SK-N-SH (cell line): ENCODE measurements around the gene BIN2. TPM values are rescaled to one million over a fixed set of nuclear protein-coding genes. Genes with fewer than 3 reads are reported as not detected.

Experiments
- CTCF ChIA-PET: fragments of 300-600, 350-600 bp; formaldehyde crosslinking; extraction: SDS; loops from one replicate; lab custom pipeline; 2021; lab: Yijun Ruan, JAX
- POLR2A ChIA-PET: fragments of 350-600 bp; sonication (Branson Sonifier 250); formaldehyde crosslinking; extraction: SDS; loops from one replicate; lab custom pipeline; 2020; ENCODE audit warnings: antibody characterized with exemption, inconsistent platforms; lab: Yijun Ruan, JAX
- DNase-seq: peaks from one replicate; pipeline ENCODE4 v3.0.0; 2012
- H2AFZ ChIP-seq: fragments of 200-600 bp; sonication (generic); 2 replicates; pipeline ENCODE4 v1.8.1; 2016; ENCODE audit warnings: antibody characterized with exemption, mild to moderate bottlenecking, low read depth
- H3F3A ChIP-seq: fragments of 200-600 bp; sonication (generic); replicated peaks from 2 replicates; pipeline ENCODE3; 2016; ENCODE audit warnings: antibody characterized with exemption, mild to moderate bottlenecking; ENCODE audit not compliant: insufficient read depth
- H3K27ac ChIP-seq, 2 experiments: fragments of 200-500 bp in 1 of 2; fragments of 200-600 bp in 1 of 2; sonication (Bioruptor generic) in 1 of 2; sonication (generic), shearing (Covaris generic) in 1 of 2; 2 replicates each; pipeline versions ENCODE4 v1.5.1 to v1.6.1; 2014 to 2016; ENCODE audit warnings: low read depth in 2 of 2, inconsistent platforms in 1 of 2, low read length in 1 of 2, mild to moderate bottlenecking in 1 of 2, mixed read lengths in 1 of 2
- H3K27me3 ChIP-seq: fragments of 200-600 bp; sonication (generic), shearing (Covaris generic); 2 replicates; pipeline ENCODE4 v1.6.1; 2016; ENCODE audit warnings: mixed run types; ENCODE audit not compliant: insufficient read depth
- H3K36me3 ChIP-seq, 2 experiments: fragments of 200-500 bp in 1 of 2; fragments of 200-600 bp in 1 of 2; sonication (Bioruptor generic) in 1 of 2; sonication (generic) in 1 of 2; replicated peaks in 1 of 2; 2 replicates each; pipeline versions ENCODE3 to v1.5.1; 2014 to 2016; ENCODE audit warnings: low read length in 1 of 2, mild to moderate bottlenecking in 1 of 2; ENCODE audit not compliant: insufficient read depth in 2 of 2, control insufficient read depth in 1 of 2
- H3K4me1 ChIP-seq, 2 experiments: fragments of 200-500 bp in 1 of 2; fragments of 200-600 bp in 1 of 2; sonication (Bioruptor generic) in 1 of 2; sonication (generic), shearing (Covaris generic) in 1 of 2; 2 replicates each; pipeline versions ENCODE4 v1.5.1 to v1.6.1; 2014 to 2016; ENCODE audit warnings: low read depth in 1 of 2, low read length in 1 of 2, mixed run types in 1 of 2; ENCODE audit not compliant: insufficient read depth in 2 of 2, control insufficient read depth in 1 of 2
- H3K4me2 ChIP-seq: fragments of 200-600 bp; sonication (generic), shearing (Covaris generic); 2 replicates; pipeline ENCODE4 v1.6.1; 2017; ENCODE audit warnings: mixed run types
- H3K4me3 ChIP-seq, 2 experiments: fragments of 200-500 bp in 1 of 2; fragments of 200-600 bp in 1 of 2; sonication (Bioruptor generic) in 1 of 2; sonication (generic), shearing (Covaris generic) in 1 of 2; 2 replicates each; pipeline versions ENCODE4 v1.5.1 to v1.8.1; 2014 to 2016; ENCODE audit warnings: low read depth in 2 of 2, inconsistent platforms in 1 of 2, low read length in 1 of 2, mild to moderate bottlenecking in 1 of 2, mixed read lengths in 1 of 2, moderate library complexity in 1 of 2
- H3K79me2 ChIP-seq: fragments of 200-600 bp; sonication (generic); 2 replicates; pipeline ENCODE4 v1.8.1; 2017; ENCODE audit warnings: mild to moderate bottlenecking; ENCODE audit not compliant: insufficient read depth
- H3K9ac ChIP-seq: fragments of 200-600 bp; sonication (generic); 2 replicates; pipeline ENCODE4 v1.6.1; 2017; ENCODE audit warnings: mixed run types
- H3K9me2 ChIP-seq: fragments of 200-600 bp; sonication (generic); 2 replicates; pipeline ENCODE4 v1.6.1; 2017; ENCODE audit warnings: mixed run types
- H3K9me3 ChIP-seq: fragments of 200-600 bp; sonication (generic); 2 replicates; pipeline ENCODE4 v1.6.1; 2017; ENCODE audit warnings: mixed run types, mild to moderate bottlenecking, moderate library complexity
- H4K20me1 ChIP-seq: fragments of 200-600 bp; sonication (generic); 2 replicates; pipeline ENCODE4 v1.6.1; 2017; ENCODE audit warnings: mild to moderate bottlenecking, mixed run types; ENCODE audit not compliant: insufficient read depth
- CHD2 ChIP-seq: fragments of 150-350 bp; IDR thresholded peaks from 2 replicates; pipeline ENCODE4 v1.6.1; 2018; ENCODE audit warnings: low read length; ENCODE audit not compliant: partially characterized antibody
- ELF1 ChIP-seq: IDR thresholded peaks from 2 replicates; pipeline ENCODE4 v1.4.0; 2012
- EZH2phosphoT487 ChIP-seq: fragments of 200-600 bp; sonication (generic); IDR thresholded peaks from 2 replicates; pipeline ENCODE4 v1.6.1; 2017; ENCODE audit warnings: low read depth, mixed run types, mild to moderate bottlenecking, antibody characterized with exemption, moderate library complexity, borderline replicate concordance
- FOSL2 ChIP-seq: IDR thresholded peaks from 2 replicates; pipeline ENCODE4 v1.4.0; 2012; ENCODE audit warnings: low read depth, mild to moderate bottlenecking, moderate library complexity, borderline replicate concordance
- FOXJ3 ChIP-seq: sonication (generic); formaldehyde crosslinking; IDR thresholded peaks from 2 replicates; pipeline ENCODE4 v1.5.1; 2020; ENCODE audit warnings: mild to moderate bottlenecking, missing genetic modification reagents
- JUND ChIP-seq: IDR thresholded peaks from 2 replicates; pipeline ENCODE4 v1.4.0; 2012
- MEF2A ChIP-seq: IDR thresholded peaks from 2 replicates; pipeline ENCODE4 v1.4.0; 2012; ENCODE audit warnings: low read depth, borderline replicate concordance
- MXI1 ChIP-seq: IDR thresholded peaks from 2 replicates; pipeline ENCODE4 v1.6.1; 2012; ENCODE audit warnings: mild to moderate bottlenecking, low read depth, low read length, improper control_type of control experiment
- NFIC ChIP-seq: IDR thresholded peaks from 2 replicates; pipeline ENCODE4 v1.4.0; 2012; ENCODE audit warnings: borderline replicate concordance
- RAD21 ChIP-seq: IDR thresholded peaks from 2 replicates; pipeline ENCODE4 v1.6.1; 2012; ENCODE audit warnings: mild to moderate bottlenecking, low read length
- RCOR1 ChIP-seq: fragments of 150-350 bp; IDR thresholded peaks from 2 replicates; pipeline ENCODE4 v1.6.1; 2017; ENCODE audit warnings: antibody characterized with exemption, low read length
- RXRA ChIP-seq: IDR thresholded peaks from 2 replicates; pipeline ENCODE4 v1.4.0; 2012; ENCODE audit warnings: low read depth, mild to moderate bottlenecking, borderline replicate concordance
- TEAD4 ChIP-seq: IDR thresholded peaks from 2 replicates; pipeline ENCODE4 v1.4.0; 2012; ENCODE audit warnings: mild to moderate bottlenecking, borderline replicate concordance; ENCODE audit not compliant: insufficient read depth
- USF1 ChIP-seq: IDR thresholded peaks from 2 replicates; pipeline ENCODE4 v1.4.0; 2012; ENCODE audit warnings: low read depth, borderline replicate concordance
- WGBS: methylation state at CpG from one replicate; pipeline ENCODE4 v1.1.6; 2017; ENCODE audit warnings: low lambda C conversion rate; 5-methylcytosine and 5-hydroxymethylcytosine counted together
- polyA plus RNA-seq, 3 experiments: library from polyadenylated mRNA; depleted of rRNA; stranded (reverse); fragments of >200 nt; gene quantifications; 2 replicates each; pipeline ENCODE4 v1.2.3, GENCODE V29; 2012
- TF ChIP-seq, protein P1 (sequence below): fragments of 150-350 bp; IDR thresholded peaks from 2 replicates; pipeline ENCODE4 v1.6.1; 2017; ENCODE audit warnings: antibody characterized with exemption, low read length, low read depth, borderline replicate concordance
- TF ChIP-seq, protein P2 (sequence below): fragments of 200-600 bp; sonication (generic); IDR thresholded peaks from 2 replicates; pipeline ENCODE4 v1.6.1; 2017; ENCODE audit warnings: antibody characterized with exemption, mild to moderate bottlenecking, moderate library complexity
- TF ChIP-seq, protein P3 (sequence below): IDR thresholded peaks from 2 replicates; pipeline ENCODE4; 2012

Gene BIN2
- polyA plus RNA-seq, 1 of the 3 experiments (the other 2 are of a cell fraction), result not detected

DNA sequence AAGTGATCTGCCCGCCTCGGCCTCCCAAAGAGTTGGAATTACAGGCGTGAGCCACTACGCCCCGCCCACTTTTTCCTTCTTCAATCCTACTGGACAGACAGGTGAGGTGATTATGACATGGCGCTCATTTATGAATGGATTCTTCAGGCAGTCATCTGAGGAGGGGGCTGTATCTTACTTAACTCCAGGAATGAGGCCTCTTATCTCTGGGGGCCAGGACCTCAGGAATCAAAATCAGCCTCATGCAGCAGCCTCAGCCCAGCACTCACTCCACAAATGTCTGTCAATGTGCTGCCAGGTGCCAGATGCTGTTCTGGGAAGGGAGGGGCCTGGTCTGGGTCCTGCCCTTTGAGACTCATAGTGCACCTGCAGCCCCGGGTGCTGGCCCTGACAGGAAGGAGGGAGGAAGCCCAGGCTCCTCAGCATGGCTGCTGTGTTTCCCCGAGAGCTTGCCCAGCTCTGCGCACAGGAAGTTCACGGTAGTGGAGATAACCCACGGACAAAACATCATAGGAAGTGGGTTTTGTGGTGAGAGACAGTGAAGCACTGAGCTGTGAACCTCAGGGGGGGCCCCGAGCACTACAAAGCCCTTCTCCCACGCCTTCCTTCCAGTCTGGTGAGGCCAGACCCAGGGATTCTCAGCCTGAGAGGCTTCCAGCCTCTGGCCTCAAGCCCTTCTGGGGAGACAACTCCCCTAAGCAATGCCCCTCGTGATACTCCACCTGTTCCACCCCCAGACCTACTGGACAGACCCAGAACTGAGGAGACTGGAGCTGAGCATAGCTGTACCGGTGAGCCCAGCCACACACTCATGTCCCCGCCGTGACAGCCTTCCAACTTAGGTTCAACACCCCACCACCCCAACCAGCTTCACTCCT, 44.9 kb upstream of the BIN2 start:
- POLR2A ChIA-PET, result no interaction called here
- Histone ChIP-seq H3K27ac (no peak overlapping the region; a peak in 1 of 4 replicates), H3K9me3 (no peaks in the 10 kb centered on the region)

GRCh38 chr12:51365276-51365675, 41.3 kb upstream of the BIN2 start:
- H3K27me3 ChIP-seq, result no peaks in the 10 kb centered on the region
- no peak overlapping the region for H3K27ac ChIP-seq
- H4K20me1 ChIP-seq, result no peaks in the 10 kb centered on the region
- H3K36me3 ChIP-seq, result no peaks in the 10 kb centered on the region
- H3K79me2 ChIP-seq, result no peaks in the 10 kb centered on the region
- no peak overlapping the region for H2AFZ ChIP-seq
- no peak overlapping the region for H3K9ac ChIP-seq
- H3K4me1 ChIP-seq, result peaks cover 0 to 12% of the 10 kb centered on the region in 2 experiments; a peak in 1 of 4 replicates
- H3K9me3 ChIP-seq, result no peaks in the 10 kb centered on the region
- no peaks in the 10 kb centered on the region for H3F3A ChIP-seq
- H3K4me3 ChIP-seq, result no peak overlapping the region
- 96% methylated on average over 8 of the region's 10 CpGs for WGBS
- DNase-seq, result no peak
- ChIA-PET CTCF (interaction anchor here (0.5 to 1.1 kb wide), 2 partner anchors 24 to 809 kb away, joined by 3 to 4 read pairs; no protein-coding TSS in a partner anchor), POLR2A (interaction anchor here (0.6 kb wide), 1 partner anchor 171 kb away, joined by 3 read pairs; no protein-coding TSS in a partner anchor)
- H3K4me2 ChIP-seq, result no peak overlapping the region
- no peaks in the 10 kb centered on the region for H3K9me2 ChIP-seq
- TF ChIP-seq MEF2A, result no peak
- TF ChIP-seq CHD2, result no peak
- no peak for TF ChIP-seq EZH2phosphoT487
- TF ChIP-seq, protein P1, sequence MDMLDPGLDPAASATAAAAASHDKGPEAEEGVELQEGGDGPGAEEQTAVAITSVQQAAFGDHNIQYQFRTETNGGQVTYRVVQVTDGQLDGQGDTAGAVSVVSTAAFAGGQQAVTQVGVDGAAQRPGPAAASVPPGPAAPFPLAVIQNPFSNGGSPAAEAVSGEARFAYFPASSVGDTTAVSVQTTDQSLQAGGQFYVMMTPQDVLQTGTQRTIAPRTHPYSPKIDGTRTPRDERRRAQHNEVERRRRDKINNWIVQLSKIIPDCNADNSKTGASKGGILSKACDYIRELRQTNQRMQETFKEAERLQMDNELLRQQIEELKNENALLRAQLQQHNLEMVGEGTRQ, result no peak
- no peak for TF ChIP-seq MXI1
- TF ChIP-seq RAD21, result no peak
- no peak for TF ChIP-seq RXRA
- TF ChIP-seq, protein P2, sequence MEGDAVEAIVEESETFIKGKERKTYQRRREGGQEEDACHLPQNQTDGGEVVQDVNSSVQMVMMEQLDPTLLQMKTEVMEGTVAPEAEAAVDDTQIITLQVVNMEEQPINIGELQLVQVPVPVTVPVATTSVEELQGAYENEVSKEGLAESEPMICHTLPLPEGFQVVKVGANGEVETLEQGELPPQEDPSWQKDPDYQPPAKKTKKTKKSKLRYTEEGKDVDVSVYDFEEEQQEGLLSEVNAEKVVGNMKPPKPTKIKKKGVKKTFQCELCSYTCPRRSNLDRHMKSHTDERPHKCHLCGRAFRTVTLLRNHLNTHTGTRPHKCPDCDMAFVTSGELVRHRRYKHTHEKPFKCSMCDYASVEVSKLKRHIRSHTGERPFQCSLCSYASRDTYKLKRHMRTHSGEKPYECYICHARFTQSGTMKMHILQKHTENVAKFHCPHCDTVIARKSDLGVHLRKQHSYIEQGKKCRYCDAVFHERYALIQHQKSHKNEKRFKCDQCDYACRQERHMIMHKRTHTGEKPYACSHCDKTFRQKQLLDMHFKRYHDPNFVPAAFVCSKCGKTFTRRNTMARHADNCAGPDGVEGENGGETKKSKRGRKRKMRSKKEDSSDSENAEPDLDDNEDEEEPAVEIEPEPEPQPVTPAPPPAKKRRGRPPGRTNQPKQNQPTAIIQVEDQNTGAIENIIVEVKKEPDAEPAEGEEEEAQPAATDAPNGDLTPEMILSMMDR, result no peak
- no peak for TF ChIP-seq TEAD4
- no peak for TF ChIP-seq JUND

More for the DNA sequence above, 44.9 kb upstream of the BIN2 start:
- H3K79me2 ChIP-seq, result no peaks in the 10 kb centered on the region
- no peak for DNase-seq
- no peak overlapping the region for H3K4me2 ChIP-seq
- no peaks in the 10 kb centered on the region for H3K36me3 ChIP-seq
- H2AFZ ChIP-seq, result no peak overlapping the region
- no peak overlapping the region for H3K9ac ChIP-seq
- H3K27me3 ChIP-seq, result no peaks in the 10 kb centered on the region
- H3K4me3 ChIP-seq, result no peak overlapping the region
- peaks cover 8 to 29% of the 10 kb centered on the region in 2 experiments; a peak in 3 of 4 replicates for H3K4me1 ChIP-seq
- H3K9me2 ChIP-seq, result no peaks in the 10 kb centered on the region
- no peaks in the 10 kb centered on the region for H4K20me1 ChIP-seq
- CTCF ChIA-PET, result interaction anchor here (1.0 to 1.2 kb wide), 2 partner anchors 10 to 28 kb away, joined by 4 read pairs; no protein-coding TSS in a partner anchor
- 90% methylated on average over 12 of the region's 17 CpGs for WGBS
- no peak for TF ChIP-seq MEF2A
- no peak for TF ChIP-seq RCOR1
- TF ChIP-seq NFIC, result no peak
- TF ChIP-seq FOSL2, result no peak
- TF ChIP-seq RAD21, result no peak
- no peak for TF ChIP-seq ELF1
- TF ChIP-seq, protein P3, sequence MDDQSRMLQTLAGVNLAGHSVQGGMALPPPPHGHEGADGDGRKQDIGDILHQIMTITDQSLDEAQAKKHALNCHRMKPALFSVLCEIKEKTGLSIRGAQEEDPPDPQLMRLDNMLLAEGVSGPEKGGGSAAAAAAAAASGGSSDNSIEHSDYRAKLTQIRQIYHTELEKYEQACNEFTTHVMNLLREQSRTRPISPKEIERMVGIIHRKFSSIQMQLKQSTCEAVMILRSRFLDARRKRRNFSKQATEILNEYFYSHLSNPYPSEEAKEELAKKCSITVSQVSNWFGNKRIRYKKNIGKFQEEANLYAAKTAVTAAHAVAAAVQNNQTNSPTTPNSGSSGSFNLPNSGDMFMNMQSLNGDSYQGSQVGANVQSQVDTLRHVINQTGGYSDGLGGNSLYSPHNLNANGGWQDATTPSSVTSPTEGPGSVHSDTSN, result no peak
- TF ChIP-seq FOXJ3 (CRISPR knock-in tag), result no peak
- TF ChIP-seq RXRA, result no peak
- no peak for TF ChIP-seq USF1
- no peak for TF ChIP-seq JUND
- peaks cover 7% of the 10 kb centered on the region for H3F3A ChIP-seq
